A172 (cell line): ENCODE data around the gene TMPRSS6. TPM values are rescaled to one million over a fixed set of nuclear protein-coding genes. Genes with fewer than 3 reads are reported as not detected.

Experiments
- DNase-seq: peaks from one replicate; pipeline ENCODE4 v3.0.0-alpha.2; 2015; ENCODE audit warnings: low spot score
- total RNA-seq: library from RNA; depleted of rRNA; stranded (reverse); fragments of >200 nt; shearing (Covaris generic); gene quantifications from 2 replicates; pipeline ENCODE4 v1.2.3, GENCODE V29; 2014

Gene TMPRSS6
- total RNA-seq, 1 experiment from 2014 or later, result not detected

DNA sequence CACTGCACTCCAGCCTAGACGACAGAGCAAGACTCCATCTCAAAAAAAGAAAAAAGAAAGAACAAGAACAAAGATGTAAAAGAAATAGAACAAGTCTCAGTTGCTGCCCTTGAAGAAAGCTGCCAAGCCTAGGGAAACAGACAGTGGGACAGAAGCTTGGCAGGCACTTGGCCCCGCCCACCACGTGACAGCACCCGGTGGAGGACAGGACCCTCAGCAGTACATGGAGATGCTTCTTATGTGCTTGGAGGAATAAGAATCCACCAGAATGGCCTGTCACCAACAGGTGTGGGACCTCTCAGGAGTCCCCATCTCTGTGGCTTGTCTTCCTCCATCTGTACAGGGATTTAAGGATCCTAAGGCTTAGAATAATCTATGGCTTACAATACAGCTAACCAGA, 7.6 kb upstream of the TMPRSS6 start:
- no peak for DNase-seq

DNA sequence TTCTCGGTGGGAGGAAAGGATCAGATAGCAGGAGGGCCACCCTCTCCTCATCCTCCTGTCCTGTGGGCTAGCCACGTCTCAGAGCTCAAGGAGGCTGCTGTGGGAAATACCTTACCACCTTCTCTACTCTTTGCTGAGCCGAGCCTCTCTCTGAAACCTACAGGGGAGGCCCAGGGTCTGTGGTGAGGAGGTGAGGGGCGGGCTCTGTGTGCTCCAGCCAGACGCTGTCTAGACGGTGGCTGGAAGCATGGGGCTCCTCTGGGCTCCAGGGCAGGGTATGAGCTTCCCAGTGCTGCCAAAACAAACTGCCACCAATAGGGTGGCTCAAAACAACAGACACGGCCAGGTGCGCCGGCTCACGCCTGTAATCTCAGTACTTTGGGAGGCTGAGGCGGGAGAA, 5.5 kb upstream of the TMPRSS6 start:
- DNase-seq, result no peak

DNA sequence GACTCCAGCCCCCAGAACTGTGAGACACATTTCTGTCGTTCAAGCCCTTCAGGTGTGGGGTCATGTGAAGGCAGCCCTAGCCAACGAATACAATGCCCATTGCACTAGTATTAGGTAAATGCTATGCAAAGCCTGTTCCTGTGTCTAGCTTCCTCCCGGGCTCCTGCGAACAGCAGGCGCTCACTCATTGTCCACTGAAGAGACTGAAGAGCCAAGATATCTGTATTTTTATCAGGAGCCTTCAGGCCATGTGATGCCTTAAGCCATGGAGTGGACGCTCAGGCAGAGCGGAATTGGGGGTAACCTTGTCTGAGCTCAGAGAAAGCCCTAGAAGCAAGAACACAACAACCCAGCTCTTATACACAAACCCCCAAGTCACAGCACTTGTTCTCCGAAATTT, 4.2 kb upstream of the TMPRSS6 start:
- no peak for DNase-seq

DNA sequence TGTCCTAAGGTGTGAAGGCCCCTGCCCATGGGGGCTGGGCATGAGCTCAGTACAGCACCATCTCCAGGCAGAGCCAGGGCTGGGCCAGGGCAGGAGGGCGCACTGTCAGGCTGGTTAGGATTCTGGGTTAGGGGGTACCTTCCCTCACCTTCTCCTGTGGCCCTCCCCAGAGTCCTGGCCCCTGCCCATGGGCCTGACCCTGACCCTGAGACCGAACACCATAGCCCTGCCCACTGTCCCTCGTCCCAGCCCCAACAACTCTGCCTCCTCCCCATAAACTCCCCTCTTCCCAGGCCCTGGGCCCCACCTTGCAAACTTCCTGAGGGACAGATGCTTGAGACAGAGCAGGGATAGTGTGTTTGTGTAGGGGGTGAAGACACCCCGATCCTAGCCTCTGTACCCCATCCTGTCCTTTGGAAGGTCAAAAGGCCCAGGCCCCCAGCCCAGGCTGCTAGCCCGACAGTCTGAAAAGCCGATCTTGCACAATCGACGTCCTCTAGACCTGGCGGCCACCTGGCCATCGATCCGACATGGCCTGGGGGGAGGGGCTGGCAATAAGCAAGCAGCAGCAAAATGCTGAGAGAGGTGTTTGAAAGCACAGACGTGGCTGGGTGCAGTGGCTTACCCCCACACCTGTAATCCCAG, 2.7 kb upstream of the TMPRSS6 start:
- no peak for DNase-seq

DNA sequence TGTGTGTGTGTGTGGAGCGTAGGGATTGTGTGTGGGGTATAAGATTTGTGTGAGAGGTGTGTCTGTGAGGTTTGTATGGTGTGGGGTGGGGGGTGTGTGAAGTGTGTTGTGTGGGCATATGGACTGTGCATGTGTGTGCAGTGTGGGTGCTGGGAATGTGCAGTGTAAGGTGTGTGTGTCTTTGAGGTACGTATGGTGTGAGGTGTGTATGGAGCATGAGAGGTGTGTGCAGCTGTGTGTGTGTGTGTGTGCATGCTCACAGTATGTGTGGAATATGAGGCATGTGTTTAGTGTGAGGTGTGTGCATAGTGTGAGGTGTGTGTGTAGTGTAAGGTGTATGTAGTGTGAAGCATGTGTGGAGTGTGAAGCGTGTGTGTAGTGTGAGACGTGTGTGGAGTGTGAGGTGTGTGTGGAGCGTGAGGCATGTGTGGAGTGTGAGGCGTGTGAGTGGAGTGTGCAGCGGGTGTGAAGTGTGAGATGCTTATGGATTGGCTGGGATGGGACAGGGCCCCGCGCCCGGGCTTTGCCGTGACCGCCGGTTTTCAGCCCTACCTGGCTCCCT, 1.7 kb upstream of the TMPRSS6 start:
- no peak for DNase-seq

DNA sequence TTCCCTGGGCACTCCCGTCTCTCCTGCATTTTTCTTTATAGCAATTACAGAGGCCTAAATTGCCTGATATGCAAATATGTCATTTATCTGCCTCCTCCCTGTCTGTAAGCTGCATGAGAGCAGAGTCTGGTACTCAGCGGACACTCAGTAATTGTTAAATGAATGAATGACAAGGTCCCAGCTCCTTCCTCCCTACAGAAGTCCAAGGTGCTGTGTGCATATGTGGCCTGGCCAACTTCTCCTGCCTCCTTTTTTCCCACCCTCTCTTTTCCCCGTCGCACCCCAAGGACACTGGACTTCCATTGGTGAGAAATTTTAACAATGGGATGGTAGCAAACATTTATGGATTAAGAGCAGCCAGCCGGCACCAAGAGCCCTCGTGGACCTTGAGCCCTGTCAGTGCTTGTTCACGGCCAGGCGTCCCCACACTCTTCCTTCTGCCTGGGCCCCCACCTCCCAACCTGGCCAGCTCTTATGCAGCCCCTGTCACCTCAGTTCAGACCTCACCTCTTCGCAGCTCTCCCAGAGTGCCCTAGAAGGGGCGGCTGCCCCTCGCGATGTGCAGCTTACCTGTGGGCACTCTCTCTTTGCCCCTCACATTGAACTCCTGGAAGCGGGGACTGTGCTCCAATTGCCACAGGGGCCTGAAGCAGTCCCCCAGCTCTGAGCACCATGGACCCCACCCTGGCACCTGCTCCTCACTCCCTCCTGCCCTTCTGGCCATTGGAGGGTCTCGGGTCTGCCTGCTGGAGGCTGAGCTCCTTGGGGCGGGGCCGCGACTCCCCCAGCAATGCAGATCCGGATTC, 1.5 kb downstream of the TMPRSS6 start:
- no peak for DNase-seq

DNA sequence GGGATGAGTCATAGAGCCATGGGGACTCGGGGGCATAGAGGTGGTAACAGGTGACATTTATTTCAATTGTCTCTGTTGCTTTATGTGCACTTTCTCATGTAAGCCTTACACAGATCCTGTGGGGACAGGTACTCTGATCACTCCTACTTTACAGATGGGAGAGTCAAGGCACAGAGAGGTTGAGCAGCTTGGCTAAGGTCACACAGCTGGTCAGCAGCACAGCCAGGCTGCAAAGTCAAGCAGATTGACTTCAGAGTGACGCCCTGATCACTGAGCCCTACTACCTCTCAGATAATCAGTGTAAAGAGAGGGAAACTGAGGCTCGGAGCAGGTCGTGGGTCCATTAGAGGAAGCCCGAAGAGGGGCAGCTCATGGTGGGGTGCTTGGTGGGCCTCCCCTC, 3.5 kb downstream of the TMPRSS6 start:
- no peak for DNase-seq

DNA sequence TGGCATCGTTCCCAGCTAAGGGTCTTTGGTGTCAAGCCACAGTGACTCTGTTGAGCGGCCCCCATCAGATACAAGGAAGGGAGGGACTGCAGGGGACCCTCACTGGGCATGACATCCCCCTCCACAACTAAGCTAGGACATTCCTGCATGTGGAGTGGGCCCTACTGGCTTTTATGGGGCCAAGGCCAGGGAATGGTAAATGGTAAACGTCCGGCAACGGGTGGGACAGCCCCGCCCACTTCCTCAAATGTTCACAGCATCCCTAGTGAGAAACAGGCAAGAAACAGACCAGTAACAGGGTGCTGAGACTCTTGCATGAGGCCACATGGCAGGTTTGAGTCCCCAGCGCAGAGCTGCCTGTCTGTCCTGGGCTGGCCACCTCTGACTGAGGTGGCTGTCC, 4.4 kb downstream of the TMPRSS6 start:
- no peak for DNase-seq

DNA sequence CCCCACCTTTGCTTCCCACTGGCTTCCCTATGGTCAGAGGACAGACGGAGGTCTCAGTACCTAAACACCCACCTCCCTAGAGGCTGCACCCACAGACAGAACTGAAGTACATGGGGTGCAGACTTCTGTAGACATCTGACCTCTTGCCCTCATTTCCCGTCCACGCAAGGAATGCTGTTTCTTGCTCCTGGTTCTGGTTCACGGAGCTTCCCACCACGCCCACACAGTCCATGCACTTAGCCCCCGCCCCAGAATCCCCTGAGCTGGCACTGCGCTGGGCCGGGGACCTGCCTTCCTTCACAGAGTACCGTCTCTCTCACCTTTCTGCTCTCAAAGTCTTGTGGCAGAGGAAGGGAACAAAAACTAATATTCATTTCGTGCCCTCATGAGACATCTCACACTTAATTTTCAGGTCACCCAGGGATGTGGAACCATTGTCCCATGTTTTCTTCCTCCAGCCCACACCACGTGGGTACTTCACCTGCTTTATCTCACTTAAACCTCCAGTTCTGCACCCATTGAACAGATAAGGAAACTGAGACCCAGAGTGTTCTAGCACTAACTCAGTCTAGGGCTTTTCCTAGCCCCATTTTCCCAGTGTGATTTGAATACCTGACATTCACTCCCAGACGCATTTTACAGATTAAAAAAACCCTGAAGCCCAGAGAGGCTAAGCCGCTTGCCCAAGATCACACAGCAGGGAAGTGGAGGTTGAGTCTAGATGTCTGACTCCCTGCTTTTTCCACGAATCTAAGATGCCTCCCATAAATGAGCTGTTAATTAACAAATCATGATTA, 5.7 kb downstream of the TMPRSS6 start:
- DNase-seq, result no peak

DNA sequence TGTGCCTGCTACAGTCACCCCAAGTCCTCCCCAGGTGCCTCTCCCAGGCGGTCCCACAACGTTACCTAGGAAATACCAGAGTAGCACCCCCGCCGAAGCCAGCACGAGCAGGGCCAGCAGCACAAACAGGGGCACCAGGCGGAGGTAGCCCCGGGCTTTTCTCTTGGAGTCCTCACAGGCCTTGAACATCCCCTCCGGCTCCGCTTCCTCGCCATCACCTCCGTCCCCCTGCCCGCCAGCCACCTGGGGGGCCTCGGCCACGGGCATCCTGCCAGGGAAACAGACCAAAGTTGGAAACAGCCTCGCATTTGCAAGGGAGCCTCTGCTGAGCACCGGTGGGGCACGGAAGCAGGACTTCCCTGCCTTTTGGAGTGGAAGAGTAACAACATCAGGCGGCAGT, 6.4 kb downstream of the TMPRSS6 start:
- DNase-seq, result no peak

DNA sequence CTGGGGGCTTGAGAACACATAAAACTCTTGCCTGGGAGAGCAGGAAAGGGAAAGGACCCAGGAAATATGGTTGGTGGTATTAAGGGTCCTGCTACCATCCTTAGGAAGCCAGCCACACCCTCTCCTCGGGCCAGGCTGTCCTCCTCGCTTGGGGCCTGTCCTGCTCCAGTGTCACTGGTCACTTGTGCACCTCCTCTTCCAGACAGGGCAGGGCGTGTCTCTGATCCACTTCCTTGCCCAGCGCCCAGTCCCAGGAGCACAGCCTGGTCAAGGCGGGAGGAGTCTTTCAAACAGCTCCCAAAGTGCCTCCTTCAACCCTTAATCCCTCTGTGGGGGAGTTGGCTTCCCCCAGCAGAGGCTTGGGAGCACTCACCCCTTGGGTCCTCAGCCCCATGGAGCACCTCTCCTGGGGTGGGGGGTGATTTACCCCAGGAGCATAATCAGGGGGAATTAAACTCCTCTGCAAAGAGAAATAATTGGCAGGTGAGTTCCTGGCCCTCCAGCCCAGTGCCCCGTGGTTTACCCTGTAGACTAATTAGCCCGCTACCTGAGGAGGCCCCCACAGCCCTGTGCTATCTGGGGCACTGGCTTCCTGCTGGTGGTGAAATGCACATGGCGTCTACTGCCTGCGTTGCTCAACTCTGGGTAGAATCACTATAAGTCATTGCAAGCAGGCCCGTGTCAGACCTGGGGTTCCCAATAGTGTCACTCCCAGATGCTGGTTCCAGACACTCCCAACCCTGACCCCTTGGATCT, 8.0 kb downstream of the TMPRSS6 start:
- no peak for DNase-seq

DNA sequence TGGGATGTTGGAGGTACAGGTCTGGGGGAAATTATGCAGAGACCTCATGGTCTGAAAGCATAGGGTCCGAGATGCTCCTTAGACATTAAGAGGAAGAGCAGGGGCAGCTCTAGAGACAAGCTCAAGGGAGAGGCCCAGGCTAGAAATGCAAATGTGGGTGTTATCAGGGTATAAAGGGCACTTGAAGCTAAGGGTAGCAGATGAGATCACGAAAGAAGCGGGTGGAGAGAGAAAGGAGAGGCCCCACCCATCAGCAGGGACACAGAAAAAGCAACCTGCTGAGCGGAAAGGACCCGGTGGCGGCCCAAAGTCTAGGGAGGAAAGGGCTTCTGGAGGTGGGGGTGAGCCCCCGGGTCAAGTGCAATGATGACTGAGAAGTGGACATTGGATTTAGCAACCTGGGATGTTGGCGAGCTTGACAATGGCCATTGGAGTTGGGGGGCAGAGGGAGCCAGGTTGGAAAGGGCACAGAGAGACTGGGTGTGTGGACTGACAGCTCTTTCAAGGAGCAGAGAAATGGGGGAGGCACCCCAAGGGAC, 8.9 kb downstream of the TMPRSS6 start:
- no peak for DNase-seq

DNA sequence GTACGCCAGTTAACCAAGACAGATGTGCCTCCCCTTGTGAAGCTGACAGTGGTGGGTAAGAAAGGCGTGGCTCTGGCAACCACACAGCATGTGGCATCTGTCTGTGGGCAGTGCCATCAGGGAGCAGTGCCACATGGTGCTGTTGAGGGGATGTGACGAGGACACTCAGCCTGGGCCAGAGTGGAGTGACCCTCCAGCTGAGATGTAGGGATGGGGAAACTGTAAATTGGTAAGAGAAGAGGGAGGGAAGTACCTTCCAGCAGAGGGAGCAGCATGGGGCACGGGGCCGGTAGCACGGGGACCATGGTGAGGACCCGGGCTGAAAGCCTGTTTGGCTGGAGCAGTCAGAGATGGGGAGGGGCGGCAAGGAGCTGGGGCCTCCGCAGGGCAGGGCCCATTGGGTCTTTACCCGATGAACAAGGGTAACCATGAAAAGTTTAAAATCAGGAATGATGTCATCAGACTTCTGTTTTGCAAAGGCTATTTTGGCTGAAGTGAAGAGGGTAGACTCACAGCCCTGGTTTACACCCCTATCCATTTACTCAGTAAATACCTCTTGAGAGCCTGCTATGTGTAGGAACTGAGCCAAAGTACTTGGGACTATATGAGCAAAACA, 10.4 kb downstream of the TMPRSS6 start:
- DNase-seq, result no peak

DNA sequence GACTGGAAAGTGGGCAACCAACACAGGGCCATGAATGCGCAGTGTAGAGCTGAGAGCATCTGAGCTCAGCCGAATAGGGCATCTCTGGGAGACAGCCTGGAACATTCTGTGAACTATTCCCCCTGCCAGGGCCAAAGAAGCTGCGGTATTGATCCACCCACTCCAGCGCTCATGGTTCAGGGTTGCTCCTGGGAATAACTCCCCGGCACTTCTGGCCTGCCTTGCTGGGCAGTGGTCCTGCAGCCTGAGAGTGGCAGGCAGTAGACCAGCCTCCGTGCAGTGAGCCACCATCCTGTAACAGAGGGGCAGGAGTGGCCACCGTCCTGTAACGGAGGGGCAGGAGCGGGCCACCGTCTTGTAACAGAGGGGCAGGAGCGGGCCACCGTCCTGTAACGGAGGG, 12.2 kb downstream of the TMPRSS6 start:
- no peak for DNase-seq

DNA sequence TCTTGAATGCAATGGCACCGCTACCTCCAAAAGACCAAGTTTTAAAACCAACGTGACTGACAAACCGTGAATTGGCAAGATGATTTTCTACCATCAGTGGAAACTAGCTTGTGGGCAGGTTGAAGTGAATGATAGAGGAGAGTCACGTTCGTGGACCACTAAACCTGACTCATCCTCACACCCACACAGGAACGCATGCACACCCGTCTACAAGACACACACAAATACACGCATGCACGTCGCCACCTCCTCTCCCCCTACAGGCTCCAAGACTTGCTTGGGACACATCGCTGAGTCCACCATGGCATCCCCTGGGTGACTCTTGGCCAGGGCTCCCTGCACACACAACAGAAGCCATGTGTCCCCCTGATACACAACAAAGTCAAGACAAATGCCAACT, 14.4 kb downstream of the TMPRSS6 start:
- DNase-seq, result no peak

DNA sequence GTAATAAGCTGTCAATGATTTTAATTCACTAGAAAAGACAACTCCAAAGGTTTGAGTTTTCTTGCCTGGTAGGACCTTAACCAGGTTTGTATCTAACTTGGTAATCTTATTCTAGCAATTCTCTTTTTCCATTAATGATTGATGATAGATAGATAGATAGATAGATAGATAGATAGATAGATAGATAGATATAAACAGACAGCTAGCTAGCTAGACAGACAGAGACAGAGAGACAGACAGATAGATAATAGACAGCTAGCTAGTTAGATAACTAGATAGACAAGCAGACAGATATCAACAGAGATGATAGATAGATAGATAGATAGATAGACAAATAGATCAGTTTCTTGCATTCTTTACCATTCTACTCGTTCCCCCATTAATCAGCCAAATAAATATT, 15.3 kb downstream of the TMPRSS6 start:
- no peak for DNase-seq

DNA sequence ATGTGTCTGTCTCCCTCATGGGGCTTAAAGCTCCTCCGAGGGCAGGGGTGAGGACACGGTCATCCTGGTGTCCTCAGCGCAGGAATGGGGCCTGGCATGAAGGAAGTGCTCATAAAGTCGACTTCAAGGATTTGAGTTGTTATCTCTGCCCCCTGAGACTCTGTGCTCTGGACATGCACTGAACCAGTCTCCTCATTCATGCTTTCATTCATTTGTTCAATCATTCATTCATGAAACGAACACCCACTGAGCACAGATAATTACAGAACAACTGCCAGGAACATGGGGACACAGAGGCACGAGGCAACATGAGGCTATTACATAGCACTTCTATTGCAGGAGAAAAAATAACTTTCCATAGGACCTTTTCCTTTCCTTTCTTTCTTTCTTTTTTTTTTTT, 16.5 kb downstream of the TMPRSS6 start:
- DNase-seq, result no peak

DNA sequence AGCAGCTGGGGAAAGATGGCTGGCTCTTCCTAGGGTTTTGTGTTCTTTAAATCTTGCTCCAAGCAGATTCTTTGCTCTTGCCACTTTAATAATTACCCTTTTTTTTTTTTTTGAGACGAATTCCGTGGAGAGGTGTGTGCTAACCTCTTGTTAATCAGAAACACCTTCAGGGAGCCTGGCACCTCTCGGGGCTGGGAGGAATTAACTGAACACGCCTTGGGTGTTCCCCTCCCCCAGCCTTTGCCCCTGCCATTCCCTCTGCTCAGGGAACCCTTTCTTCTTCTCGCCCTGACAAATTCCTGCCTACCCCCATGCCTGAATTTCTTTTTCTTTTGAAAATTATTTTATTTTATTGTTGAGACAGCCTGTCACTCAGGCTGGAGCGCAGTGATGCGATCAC, 17.5 kb downstream of the TMPRSS6 start:
- DNase-seq, result no peak

DNA sequence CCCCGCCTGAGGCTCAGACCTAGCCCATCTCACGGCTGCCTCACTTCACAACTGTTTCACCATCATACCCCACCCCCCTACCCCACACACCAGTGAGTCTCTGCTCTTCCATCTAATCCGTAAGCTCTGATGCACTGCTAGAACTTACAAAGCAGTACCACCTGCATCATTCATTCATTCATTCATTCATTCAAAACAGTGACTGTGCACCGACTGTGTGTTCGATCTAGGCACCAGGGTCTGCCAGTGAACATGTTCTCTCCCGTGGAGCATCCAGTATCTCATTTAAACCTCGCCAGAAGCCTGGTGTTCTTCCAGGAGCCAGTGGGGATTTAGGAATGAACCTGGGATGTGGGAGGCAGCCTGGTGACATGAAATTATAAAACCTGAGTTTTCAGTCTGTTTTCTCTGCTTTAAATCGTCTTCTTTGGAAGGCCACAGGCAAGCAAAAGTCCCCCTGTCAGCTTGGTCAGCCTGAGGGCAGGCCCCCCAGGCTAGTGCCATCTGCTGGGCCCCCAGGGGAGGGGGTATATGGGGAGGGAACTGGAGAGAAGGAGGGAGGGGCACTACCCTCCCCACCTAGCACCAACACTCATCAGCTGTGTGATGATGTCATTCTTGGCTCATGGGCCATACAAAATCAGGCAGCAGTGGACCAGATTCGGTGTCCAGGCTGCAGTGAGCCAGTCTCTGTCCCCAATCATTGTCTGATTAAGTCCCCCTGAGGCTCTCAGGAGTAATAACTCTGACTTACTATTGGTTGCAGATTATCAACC, 18.4 kb downstream of the TMPRSS6 start:
- DNase-seq, result no peak

DNA sequence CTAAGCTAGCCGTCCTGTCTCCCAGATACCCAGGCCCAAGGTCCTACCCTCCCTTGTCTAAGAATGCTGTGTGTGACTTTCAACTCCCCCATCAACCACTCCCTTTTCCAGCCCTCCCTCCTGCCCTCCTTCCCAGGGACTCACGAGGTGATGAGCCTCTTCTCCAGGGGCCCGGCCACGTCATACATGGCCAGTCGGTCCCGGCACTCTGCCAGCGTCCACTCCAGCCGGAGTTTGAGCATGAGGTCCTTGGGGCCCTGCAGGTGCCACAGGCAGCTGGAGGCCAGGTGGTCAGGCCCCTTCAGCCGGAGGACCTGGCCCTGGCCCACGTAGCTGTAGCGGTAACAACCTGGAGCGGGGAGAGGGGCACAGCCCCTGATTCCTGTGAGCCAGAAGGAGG, 20.1 kb downstream of the TMPRSS6 start:
- peak; percentile 16 for DNase-seq
